ENCODE results near the gene SIRT2. TPM values are rescaled to one million over a fixed set of nuclear protein-coding genes. Genes with fewer than 3 reads are reported as not detected.
A peak's percentile ranks its signal among the peaks of the same experiment; 100 is the strongest.

The SIRT2 gene
- total and polyA plus RNA-seq, 2 of the 13 experiments (the other 11 are each of a cell fraction or from before 2014, with no cell fraction given), result 22.3 to 26.1 TPM

DNA sequence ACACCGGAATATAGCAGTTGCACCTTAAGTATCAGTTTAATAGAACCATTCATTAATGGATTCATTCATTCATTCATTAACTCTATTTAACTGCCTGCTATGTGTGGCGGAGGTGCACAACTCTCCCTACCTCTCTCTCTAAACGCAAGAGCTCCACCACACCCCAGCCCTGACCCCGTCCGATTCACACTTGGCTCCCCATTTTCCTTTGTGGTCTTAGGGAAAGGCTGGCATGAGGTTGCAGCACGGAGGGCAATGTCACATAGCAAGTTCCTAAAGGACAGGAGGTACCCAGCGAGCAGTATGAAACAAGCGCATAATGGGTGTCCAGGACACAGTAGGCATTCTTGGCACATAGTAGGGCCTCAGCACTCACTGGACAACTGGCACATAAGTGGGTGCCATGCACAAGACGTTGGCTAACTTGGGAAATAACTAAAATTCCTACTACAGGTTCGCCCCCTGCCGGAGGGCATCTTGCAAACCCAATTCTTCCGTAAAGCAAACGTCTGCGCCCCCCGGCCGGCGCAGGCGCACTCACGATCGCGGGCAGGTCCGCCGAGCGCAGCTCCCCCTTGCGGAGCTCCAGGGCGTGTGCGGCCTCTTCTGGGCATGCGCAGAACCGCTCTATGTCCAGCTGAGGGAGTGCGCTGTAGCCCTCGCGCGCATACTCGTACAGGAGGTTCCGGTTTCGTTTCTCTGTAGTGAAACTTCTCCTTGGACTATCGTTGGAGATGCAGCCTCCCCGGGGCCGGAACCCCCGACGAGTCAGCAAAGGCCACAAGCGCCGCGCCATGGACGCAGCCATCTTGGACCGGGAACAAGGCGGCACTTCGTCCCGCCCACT is 30.7 kb upstream of the SIRT2 start, which contains the start of gene SARS2 (continued):
- peak; percentile 51 for TF ChIP-seq HDAC1 (CRISPR knock-in tag; IDR thresholded peaks at IDR 0.05)
- TF ChIP-seq, protein P1, sequence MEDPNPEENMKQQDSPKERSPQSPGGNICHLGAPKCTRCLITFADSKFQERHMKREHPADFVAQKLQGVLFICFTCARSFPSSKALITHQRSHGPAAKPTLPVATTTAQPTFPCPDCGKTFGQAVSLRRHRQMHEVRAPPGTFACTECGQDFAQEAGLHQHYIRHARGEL (CRISPR knock-in tag; IDR thresholded peaks at IDR 0.05), result no peak
- peak; percentile 94; the same call in 1 of the 2 replicates for TF ChIP-seq POLR2G (IDR thresholded peaks at IDR 0.05; ENCODE audit: low read depth, low read length)
- TF ChIP-seq ZNF234 (CRISPR knock-in tag; conservative IDR thresholded peaks at IDR 0.05), result no peak
- TF ChIP-seq ZNF552 (CRISPR knock-in tag; IDR thresholded peaks at IDR 0.05; ENCODE audit: borderline replicate concordance), result 0 out of 2 replicates have a peak, but pooled peaks have one; percentile 36
- TF ChIP-seq CEBPB (IDR thresholded peaks at IDR 0.05; ENCODE audit: borderline replicate concordance, low read depth, low read length), result peak; percentile 31; the same call in 1 of the 2 replicates
- TF ChIP-seq MTF2 (CRISPR knock-in tag; IDR thresholded peaks at IDR 0.05; ENCODE audit: borderline replicate concordance), result no peak
- TF ChIP-seq TOPORS (CRISPR knock-in tag; IDR thresholded peaks at IDR 0.05), result 0 out of 2 replicates have a peak, but pooled peaks have one; percentile 16
- TF ChIP-seq, protein P2, sequence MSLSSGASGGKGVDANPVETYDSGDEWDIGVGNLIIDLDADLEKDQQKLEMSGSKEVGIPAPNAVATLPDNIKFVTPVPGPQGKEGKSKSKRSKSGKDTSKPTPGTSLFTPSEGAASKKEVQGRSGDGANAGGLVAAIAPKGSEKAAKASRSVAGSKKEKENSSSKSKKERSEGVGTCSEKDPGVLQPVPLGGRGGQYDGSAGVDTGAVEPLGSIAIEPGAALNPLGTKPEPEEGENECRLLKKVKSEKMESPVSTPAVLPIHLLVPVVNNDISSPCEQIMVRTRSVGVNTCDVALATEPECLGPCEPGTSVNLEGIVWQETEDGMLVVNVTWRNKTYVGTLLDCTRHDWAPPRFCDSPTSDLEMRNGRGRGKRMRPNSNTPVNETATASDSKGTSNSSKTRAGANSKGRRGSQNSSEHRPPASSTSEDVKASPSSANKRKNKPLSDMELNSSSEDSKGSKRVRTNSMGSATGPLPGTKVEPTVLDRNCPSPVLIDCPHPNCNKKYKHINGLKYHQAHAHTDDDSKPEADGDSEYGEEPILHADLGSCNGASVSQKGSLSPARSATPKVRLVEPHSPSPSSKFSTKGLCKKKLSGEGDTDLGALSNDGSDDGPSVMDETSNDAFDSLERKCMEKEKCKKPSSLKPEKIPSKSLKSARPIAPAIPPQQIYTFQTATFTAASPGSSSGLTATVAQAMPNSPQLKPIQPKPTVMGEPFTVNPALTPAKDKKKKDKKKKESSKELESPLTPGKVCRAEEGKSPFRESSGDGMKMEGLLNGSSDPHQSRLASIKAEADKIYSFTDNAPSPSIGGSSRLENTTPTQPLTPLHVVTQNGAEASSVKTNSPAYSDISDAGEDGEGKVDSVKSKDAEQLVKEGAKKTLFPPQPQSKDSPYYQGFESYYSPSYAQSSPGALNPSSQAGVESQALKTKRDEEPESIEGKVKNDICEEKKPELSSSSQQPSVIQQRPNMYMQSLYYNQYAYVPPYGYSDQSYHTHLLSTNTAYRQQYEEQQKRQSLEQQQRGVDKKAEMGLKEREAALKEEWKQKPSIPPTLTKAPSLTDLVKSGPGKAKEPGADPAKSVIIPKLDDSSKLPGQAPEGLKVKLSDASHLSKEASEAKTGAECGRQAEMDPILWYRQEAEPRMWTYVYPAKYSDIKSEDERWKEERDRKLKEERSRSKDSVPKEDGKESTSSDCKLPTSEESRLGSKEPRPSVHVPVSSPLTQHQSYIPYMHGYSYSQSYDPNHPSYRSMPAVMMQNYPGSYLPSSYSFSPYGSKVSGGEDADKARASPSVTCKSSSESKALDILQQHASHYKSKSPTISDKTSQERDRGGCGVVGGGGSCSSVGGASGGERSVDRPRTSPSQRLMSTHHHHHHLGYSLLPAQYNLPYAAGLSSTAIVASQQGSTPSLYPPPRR (CRISPR knock-in tag; IDR thresholded peaks at IDR 0.05; ENCODE audit: borderline replicate concordance), result no peak
- peak; percentile 56; the same call in 1 of the 2 replicates for TF ChIP-seq ZNF350 (CRISPR knock-in tag; IDR thresholded peaks at IDR 0.05; ENCODE audit: borderline replicate concordance, low read depth)
- TF ChIP-seq ISX (CRISPR knock-in tag; conservative IDR thresholded peaks at IDR 0.05), result no peak
- TF ChIP-seq, protein P3, sequence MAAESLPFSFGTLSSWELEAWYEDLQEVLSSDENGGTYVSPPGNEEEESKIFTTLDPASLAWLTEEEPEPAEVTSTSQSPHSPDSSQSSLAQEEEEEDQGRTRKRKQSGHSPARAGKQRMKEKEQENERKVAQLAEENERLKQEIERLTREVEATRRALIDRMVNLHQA (CRISPR knock-in tag; IDR thresholded peaks at IDR 0.05), result no peak
- peak; percentile 74; the same call in 1 of the 2 replicates for TF ChIP-seq ZNF337 (CRISPR knock-in tag; IDR thresholded peaks at IDR 0.05; ENCODE audit: borderline replicate concordance, low read depth)
- TF ChIP-seq, protein P4, sequence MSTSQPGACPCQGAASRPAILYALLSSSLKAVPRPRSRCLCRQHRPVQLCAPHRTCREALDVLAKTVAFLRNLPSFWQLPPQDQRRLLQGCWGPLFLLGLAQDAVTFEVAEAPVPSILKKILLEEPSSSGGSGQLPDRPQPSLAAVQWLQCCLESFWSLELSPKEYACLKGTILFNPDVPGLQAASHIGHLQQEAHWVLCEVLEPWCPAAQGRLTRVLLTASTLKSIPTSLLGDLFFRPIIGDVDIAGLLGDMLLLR (CRISPR knock-in tag; IDR thresholded peaks at IDR 0.05), result no peak
- TF ChIP-seq FOXO1 (CRISPR knock-in tag; IDR thresholded peaks at IDR 0.05), result peak; percentile 12; the same call in 1 of the 2 replicates
- TF ChIP-seq, protein P5, sequence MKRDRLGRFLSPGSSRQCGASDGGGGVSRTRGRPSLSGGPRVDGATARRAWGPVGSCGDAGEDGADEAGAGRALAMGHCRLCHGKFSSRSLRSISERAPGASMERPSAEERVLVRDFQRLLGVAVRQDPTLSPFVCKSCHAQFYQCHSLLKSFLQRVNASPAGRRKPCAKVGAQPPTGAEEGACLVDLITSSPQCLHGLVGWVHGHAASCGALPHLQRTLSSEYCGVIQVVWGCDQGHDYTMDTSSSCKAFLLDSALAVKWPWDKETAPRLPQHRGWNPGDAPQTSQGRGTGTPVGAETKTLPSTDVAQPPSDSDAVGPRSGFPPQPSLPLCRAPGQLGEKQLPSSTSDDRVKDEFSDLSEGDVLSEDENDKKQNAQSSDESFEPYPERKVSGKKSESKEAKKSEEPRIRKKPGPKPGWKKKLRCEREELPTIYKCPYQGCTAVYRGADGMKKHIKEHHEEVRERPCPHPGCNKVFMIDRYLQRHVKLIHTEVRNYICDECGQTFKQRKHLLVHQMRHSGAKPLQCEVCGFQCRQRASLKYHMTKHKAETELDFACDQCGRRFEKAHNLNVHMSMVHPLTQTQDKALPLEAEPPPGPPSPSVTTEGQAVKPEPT (CRISPR knock-in tag; IDR thresholded peaks at IDR 0.05; ENCODE audit: low read depth), result no peak
- TF ChIP-seq ZBTB7B (CRISPR knock-in tag; IDR thresholded peaks at IDR 0.05), result no peak

All from HepG2 (cell line).